ENCODE results near the gene SLIT3. TPM values are rescaled to one million over a fixed set of nuclear protein-coding genes. Genes with fewer than 3 reads are reported as not detected.

SLIT3 gene
- total RNA-seq, 1 donor from 2014 or later: 3.2 TPM

DNA sequence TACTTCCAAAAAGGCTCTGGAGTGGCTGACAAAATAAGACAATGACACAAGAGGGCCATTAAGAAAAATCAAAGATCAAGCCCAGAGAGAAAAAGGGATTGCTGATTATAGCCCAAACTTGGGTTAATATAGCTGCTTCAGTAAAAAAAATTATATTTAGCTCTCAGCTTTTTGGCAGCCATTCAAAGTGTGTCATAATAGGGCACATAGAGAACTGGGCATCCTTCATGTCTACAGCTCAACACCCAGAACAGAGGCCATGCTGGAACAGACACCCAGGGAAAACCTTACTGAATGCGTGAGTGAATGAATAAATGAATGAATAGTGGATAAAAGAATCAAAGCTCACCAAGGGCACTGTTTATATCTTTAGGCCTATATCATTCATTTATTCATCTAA is 110.1 kb downstream of the SLIT3 start:
- no peak for DNase-seq (ENCODE audit: low spot score)
- Mint-ChIP-seq H3K4me3 (ENCODE audit: unreplicated experiment) (no peak overlapping the region), H3K27ac (ENCODE audit: unreplicated experiment) (no peak overlapping the region), H3K27me3 (ENCODE audit: unreplicated experiment) (peaks cover 4% of the 10 kb centered on the region), H3K9me3 (ENCODE audit: unreplicated experiment) (no peaks in the 10 kb centered on the region), H3K36me3 (ENCODE audit: low read depth, unreplicated experiment) (no peaks in the 10 kb centered on the region), H3K4me1 (ENCODE audit: unreplicated experiment) (peaks cover 6% of the 10 kb centered on the region)
- TF ChIP-seq, protein P1, sequence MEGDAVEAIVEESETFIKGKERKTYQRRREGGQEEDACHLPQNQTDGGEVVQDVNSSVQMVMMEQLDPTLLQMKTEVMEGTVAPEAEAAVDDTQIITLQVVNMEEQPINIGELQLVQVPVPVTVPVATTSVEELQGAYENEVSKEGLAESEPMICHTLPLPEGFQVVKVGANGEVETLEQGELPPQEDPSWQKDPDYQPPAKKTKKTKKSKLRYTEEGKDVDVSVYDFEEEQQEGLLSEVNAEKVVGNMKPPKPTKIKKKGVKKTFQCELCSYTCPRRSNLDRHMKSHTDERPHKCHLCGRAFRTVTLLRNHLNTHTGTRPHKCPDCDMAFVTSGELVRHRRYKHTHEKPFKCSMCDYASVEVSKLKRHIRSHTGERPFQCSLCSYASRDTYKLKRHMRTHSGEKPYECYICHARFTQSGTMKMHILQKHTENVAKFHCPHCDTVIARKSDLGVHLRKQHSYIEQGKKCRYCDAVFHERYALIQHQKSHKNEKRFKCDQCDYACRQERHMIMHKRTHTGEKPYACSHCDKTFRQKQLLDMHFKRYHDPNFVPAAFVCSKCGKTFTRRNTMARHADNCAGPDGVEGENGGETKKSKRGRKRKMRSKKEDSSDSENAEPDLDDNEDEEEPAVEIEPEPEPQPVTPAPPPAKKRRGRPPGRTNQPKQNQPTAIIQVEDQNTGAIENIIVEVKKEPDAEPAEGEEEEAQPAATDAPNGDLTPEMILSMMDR (IDR thresholded peaks at IDR 0.05; ENCODE audit: unreplicated experiment): no peak

DNA sequence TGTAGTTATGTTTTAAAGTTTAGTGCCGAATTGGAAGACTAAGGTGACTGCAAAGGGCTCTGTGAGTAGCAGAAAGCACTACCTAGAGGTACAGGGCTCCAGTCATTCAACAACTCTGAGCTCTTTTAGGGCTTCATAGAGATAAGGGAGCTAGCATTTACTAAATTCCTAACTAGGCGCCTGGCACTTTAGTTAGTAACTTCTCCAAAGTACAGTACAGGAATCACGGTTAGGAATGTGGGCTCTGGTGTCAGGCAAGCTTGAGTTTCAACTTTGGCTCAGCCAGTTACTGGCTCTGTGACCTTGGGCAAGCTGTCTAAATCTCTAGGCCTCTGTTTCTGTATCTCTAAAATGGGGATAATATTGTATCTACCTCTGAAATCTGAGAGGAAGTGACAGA is 115.3 kb downstream of the SLIT3 start:
- H3K36me3 Mint-ChIP-seq (ENCODE audit: low read depth, unreplicated experiment): no peaks in the 10 kb centered on the region
- TF ChIP-seq, protein P1 (IDR thresholded peaks at IDR 0.05; ENCODE audit: unreplicated experiment): no peak
- no peak overlapping the region for H3K27ac Mint-ChIP-seq (ENCODE audit: unreplicated experiment)

DNA sequence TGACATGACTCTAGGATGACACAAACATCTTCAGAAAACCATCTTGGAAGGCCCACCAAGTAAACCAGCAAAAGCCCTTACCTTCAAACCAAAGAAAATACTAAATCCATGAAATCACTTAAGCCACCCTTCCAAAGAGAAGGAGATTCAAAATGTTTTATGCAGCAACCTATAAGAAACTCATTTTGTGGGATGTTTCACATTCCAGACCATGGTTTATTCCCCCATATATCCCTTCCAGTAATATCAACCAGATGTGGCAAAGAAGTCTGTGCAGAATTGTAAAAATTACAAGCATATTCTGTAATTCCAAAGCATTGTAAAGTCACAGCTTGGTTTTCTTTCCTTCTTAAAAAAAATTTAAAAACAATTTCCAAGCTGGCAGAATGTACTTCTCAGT is 117.4 kb downstream of the SLIT3 start:
- TF ChIP-seq, protein P1 (IDR thresholded peaks at IDR 0.05; ENCODE audit: unreplicated experiment): no peak
- no peaks in the 10 kb centered on the region for H3K36me3 Mint-ChIP-seq (ENCODE audit: low read depth, unreplicated experiment)
- H3K4me3 Mint-ChIP-seq (ENCODE audit: unreplicated experiment): no peak overlapping the region
- H3K27ac Mint-ChIP-seq (ENCODE audit: unreplicated experiment): no peak overlapping the region
- no peaks in the 10 kb centered on the region for H3K4me1 Mint-ChIP-seq (ENCODE audit: unreplicated experiment)
- DNase-seq (ENCODE audit: low spot score): no peak
- H3K27me3 Mint-ChIP-seq (ENCODE audit: unreplicated experiment): no peaks in the 10 kb centered on the region
- no peaks in the 10 kb centered on the region for H3K9me3 Mint-ChIP-seq (ENCODE audit: unreplicated experiment)

More for the DNA sequence above, 115.3 kb downstream of the SLIT3 start:
- Mint-ChIP-seq H3K4me3 (ENCODE audit: unreplicated experiment) (no peak overlapping the region), H3K27me3 (ENCODE audit: unreplicated experiment) (no peaks in the 10 kb centered on the region), H3K4me1 (ENCODE audit: unreplicated experiment) (no peaks in the 10 kb centered on the region), H3K9me3 (ENCODE audit: unreplicated experiment) (no peaks in the 10 kb centered on the region)
- DNase-seq (ENCODE audit: low spot score): no peak

DNA sequence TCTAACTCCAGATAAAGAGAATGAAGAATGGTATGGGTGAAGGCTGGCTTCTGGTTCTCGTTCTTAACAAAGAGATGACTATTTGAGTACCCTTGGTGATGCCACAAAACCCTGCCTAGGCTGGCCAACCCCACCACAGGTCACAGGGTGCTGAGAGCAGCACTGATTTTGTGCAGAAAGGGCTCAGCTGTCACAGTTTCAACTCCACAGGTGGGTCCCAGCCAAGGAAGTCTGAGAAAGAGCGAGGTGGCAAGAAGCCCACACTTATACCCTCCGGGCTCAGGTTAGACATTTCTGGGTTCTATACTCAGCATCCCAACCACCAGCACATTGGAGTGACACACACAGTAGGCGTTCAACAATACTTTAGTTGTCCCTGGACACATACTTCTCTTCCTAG is 118.1 kb downstream of the SLIT3 start:
- H3K9me3 Mint-ChIP-seq (ENCODE audit: unreplicated experiment): no peaks in the 10 kb centered on the region
- no peaks in the 10 kb centered on the region for H3K4me1 Mint-ChIP-seq (ENCODE audit: unreplicated experiment)
- H3K27me3 Mint-ChIP-seq (ENCODE audit: unreplicated experiment): no peaks in the 10 kb centered on the region
- no peak overlapping the region for H3K27ac Mint-ChIP-seq (ENCODE audit: unreplicated experiment)
- DNase-seq (ENCODE audit: low spot score): no peak
- TF ChIP-seq, protein P1 (IDR thresholded peaks at IDR 0.05; ENCODE audit: unreplicated experiment): no peak
- H3K36me3 Mint-ChIP-seq (ENCODE audit: low read depth, unreplicated experiment): no peaks in the 10 kb centered on the region
- no peak overlapping the region for H3K4me3 Mint-ChIP-seq (ENCODE audit: unreplicated experiment)

DNA sequence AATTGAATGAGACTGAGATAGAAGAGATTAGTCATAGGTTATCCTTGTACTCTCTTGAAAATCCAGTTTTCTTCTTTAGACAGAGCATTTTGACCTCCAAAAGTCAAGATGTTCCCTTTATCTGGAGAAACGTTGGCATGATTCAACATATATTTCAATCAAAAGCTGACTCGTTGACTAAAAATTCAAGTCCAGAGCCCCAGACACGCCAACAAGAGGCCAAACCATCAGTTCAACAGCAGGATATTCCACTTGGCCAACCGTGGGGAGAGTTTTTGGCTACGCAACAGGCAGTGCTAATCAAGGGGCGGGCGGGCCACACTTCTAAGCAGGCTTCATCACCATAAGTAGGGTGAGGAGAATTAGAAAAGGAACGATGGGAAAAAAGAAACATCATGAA is 119.1 kb downstream of the SLIT3 start:
- Mint-ChIP-seq H3K4me1 (ENCODE audit: unreplicated experiment) (no peaks in the 10 kb centered on the region), H3K27ac (ENCODE audit: unreplicated experiment) (no peak overlapping the region), H3K27me3 (ENCODE audit: unreplicated experiment) (no peaks in the 10 kb centered on the region), H3K4me3 (ENCODE audit: unreplicated experiment) (no peak overlapping the region), H3K9me3 (ENCODE audit: unreplicated experiment) (no peaks in the 10 kb centered on the region), H3K36me3 (ENCODE audit: low read depth, unreplicated experiment) (no peaks in the 10 kb centered on the region)
- TF ChIP-seq, protein P1 (IDR thresholded peaks at IDR 0.05; ENCODE audit: unreplicated experiment): no peak
- DNase-seq (ENCODE audit: low spot score): no peak
